NCI-H1930 (cell line): ENCODE data around the gene CUL2.
"Not testable (repeated sequence)": the region's sequence is repeated elsewhere in the genome, so short reads cannot be mapped to it uniquely, and the experiment has no call there.

Experiments used
- DNase-seq, 2 experiments: peaks; one replicate each; lab custom pipeline; 2025; lab: John Stamatoyannopoulos, UW

CUL2 gene

GRCh38 chr10:34979938-34980337 is 110.2 kb downstream of the CUL2 start:
- no peak for DNase-seq

- DNase-seq, result no peak
These were observed 112.1 kb downstream of the CUL2 start for GRCh38 chr10:34978080-34978479.

GRCh38 chr10:34976380-34976910 is 113.7 kb downstream of the CUL2 start:
- not testable (repeated sequence) for DNase-seq

GRCh38 chr10:34974364-34975065 is 115.6 kb downstream of the CUL2 start:
- not testable (repeated sequence) for DNase-seq

GRCh38 chr10:34973757-34974156 is 116.4 kb downstream of the CUL2 start:
- DNase-seq, result not testable (repeated sequence)

GRCh38 chr10:34973121-34973520 is 117.0 kb downstream of the CUL2 start:
- DNase-seq, result not testable (repeated sequence)

GRCh38 chr10:34972591-34972990 is 117.5 kb downstream of the CUL2 start:
- not testable (repeated sequence) for DNase-seq

- not testable (repeated sequence) for DNase-seq
These were observed 118.4 kb downstream of the CUL2 start for GRCh38 chr10:34971606-34972334.

GRCh38 chr10:34969171-34969570 is 121.0 kb downstream of the CUL2 start:
- no peak for DNase-seq

- no peak for DNase-seq
These were observed 122.7 kb downstream of the CUL2 start for GRCh38 chr10:34967335-34967880.

GRCh38 chr10:34966451-34966850 is 123.7 kb downstream of the CUL2 start:
- DNase-seq, result no peak

- DNase-seq, result no peak
These were observed 124.1 kb downstream of the CUL2 start for GRCh38 chr10:34966040-34966439.

GRCh38 chr10:34964166-34964800 is 125.9 kb downstream of the CUL2 start:
- DNase-seq, result no peak

GRCh38 chr10:34962866-34963265 is 127.3 kb downstream of the CUL2 start:
- no peak for DNase-seq

- DNase-seq, result no peak
These were observed 129.2 kb downstream of the CUL2 start for GRCh38 chr10:34960983-34961382.

- DNase-seq, result no peak
These were observed 130.4 kb downstream of the CUL2 start for GRCh38 chr10:34959786-34960185.

- no peak for DNase-seq
These were observed 130.8 kb downstream of the CUL2 start for GRCh38 chr10:34959321-34959720.
